GM12874 (cell line): ENCODE data around the gene ARAP1.

ENCODE experiments used
- CTCF ChIP-seq: IDR thresholded peaks from 2 replicates; pipeline ENCODE4 v1.5.1; 2011; ENCODE audit warnings: low read depth, mild to moderate bottlenecking, control low read depth, low read length, moderate library complexity; ENCODE audit not compliant: insufficient read depth

ARAP1 gene

GRCh38 chr11:72685560-72686480, 66.4 kb downstream of the ARAP1 start:
- no peak for TF ChIP-seq CTCF

DNA sequence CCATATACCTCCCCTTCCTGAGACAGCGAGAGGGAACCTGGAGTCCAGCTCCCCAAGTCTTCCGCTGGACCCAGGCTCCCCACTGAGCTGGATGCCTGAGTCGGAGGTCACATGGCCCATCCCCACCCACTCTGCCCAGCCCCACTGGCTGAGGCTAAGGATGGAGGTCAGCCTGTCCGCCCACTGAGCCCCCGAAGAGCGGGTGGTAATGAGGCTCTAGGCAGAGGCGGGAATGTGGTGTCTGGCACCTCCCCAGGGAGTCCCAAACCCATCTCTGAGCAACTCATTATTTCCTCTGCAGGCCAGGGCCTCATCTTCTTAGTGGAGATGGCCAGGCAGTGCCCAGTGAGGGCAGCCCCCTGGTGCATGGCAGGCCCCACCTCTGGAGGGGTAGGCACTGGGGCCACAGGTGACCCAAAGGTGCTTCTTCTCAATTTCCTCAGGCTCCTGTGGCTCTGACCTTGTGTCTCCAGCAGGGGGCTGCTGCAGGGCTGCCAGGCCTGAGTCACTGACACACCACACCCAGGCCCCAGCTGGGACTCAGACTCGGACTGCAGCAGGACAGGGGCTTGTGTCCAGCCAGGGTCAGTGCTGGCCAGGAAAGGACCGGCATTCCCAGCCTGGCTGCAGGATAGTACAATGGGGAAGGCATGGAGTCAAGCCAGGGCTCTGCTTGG, 67.8 kb downstream of the ARAP1 start:
- peak; percentile 76 for TF ChIP-seq CTCF

DNA sequence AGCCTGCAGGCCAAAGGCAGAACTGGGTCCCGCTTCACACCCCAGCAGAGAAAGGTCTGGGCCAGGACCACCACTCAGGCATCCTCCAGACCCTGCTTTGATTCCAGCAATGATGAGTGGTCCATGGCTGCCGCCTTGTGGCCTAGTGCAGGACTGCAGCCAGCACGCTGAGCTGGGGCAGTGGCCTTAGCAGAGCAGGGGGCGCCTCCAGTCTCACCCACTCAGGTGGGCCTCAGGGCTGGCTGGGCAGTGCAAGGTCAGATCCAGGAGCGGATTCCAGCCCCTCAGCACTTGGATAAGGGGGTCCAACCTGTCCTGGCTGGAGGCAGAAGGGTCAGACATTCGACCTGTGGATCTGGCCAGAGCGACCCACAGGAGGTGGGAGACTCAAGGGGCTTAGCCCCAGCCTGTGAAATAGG, 68.4 kb downstream of the ARAP1 start:
- TF ChIP-seq CTCF, result peak; percentile 98

GRCh38 chr11:72682858-72683243, 69.4 kb downstream of the ARAP1 start:
- no peak for TF ChIP-seq CTCF

DNA sequence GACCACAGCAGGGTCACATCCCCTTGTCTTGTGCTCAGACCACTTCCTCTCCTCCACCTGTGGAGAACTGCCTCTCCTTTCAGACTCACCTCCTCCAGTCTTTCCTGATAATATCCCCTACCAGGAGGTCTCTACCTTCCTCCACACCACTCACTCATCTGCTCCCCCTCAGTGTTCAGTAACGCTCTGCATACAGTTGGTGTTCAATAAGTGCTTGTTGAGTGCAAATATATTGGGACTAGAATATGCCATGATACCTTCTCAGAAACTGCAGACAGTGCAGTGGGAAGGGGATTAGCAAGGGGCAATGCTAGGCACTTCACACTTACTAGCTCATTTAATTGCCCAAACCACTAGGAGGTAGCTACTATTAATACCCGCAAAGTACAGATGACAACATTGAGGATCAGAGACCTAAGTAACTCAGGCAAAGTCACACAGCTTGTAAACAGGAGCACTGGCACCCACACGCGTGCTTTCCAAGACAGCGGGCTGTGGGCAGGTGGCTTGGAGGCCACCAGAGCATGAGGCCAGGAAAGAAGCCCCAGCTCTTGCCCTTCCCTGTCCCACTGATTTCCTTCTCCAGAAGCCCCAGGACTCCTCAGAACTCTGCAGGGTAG, 69.9 kb downstream of the ARAP1 start:
- no peak for TF ChIP-seq CTCF

DNA sequence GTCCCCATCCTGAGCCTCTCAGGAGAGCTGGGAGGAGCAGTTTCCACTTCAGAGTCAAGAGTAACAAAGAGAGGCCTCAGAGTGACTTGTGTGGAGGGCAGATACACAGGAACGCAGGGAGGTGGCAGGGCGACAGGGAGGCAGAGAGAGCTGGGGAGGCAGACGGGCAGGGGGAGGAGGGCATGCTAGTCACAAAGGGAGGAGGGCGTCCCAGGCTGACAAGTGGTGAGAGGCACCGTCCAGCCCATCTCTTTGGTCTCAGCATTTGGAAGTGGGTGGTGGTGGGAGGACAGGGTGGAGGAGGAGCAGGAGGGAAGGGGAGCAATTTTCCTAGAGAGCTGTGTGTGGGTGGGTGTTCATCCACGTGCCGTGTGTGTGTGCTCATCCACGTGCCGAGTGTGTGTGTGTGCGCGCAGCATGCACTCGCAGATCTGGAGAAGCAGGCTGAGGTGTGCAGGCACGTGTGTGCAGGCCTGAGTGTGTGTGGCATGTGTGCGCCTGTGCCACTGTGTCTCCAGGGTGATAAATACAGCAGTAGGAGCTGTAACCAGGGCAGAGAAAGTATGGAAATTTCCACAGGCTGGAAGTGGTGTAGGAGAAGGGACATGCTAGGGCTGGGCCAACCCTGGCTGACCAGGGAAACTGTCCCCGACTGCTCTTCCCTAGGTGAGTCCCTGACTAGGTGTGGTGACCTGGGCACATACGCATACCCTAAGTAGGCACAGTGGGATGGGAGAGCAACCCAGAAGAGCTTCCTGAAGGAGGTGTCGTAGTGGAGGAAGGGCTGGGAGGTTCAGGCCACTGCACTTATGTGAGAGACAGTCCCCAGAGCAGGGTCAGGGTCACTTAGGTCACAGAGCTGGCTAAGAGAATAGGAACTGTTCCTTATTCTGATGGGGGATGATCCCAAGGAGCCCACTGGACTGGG, 70.7 kb downstream of the ARAP1 start:
- no peak for TF ChIP-seq CTCF
